ENCODE measurements around the gene GBX2. TPM values are rescaled to one million over a fixed set of nuclear protein-coding genes. Genes with fewer than 3 reads are reported as not detected.
"Not testable (repeated sequence)": the region's sequence is repeated elsewhere in the genome, so short reads cannot be mapped to it uniquely, and the experiment has no call there.

The GBX2 gene
- total RNA-seq, 1 donor from 2014 or later = 0.84 TPM

- peaks cover 23% of the 10 kb centered on the region for H3K27me3 ChIP-seq (ENCODE audit: control insufficient read depth, insufficient read depth, low read length)
- H3K4me3 ChIP-seq (ENCODE audit: low read depth, low read length) = no peak overlapping the region
- no peak for DNase-seq (ENCODE audit: low read depth)
- TF ChIP-seq CTCF (IDR thresholded peaks at IDR 0.05; ENCODE audit: insufficient read depth, low read length, poor library complexity, severe bottlenecking) = no peak
- H3K36me3 ChIP-seq (ENCODE audit: control insufficient read depth, insufficient read depth, low read length) = no peaks in the 10 kb centered on the region
Measured at GRCh38 chr2:236155406-236155805, 12.8 kb downstream of the GBX2 start.

DNA sequence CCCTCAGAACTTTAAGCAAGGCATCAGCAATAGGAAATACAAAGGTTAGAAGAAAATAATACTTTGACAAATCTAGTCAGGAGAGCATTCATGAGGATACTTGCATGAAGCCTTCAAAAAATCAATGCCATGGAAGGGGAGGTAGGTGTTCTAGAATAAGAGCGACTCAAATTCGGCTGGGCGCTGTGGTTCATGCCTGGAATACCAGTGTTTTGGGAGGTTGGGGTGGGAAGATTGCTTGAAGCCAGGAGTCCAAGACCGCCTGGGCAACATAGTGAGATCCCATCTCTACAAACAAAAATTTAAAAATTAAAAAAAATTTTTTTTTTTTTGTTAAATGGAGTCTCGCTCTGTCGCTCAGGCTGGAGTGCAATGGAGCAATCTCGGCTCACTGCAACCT, 21.8 kb downstream of the GBX2 start:
- no peaks in the 10 kb centered on the region for H3K36me3 ChIP-seq (ENCODE audit: control insufficient read depth, insufficient read depth, low read length)
- TF ChIP-seq CTCF (IDR thresholded peaks at IDR 0.05; ENCODE audit: insufficient read depth, low read length, poor library complexity, severe bottlenecking) = no peak
- no peak for DNase-seq (ENCODE audit: low read depth)
- H3K27me3 ChIP-seq (ENCODE audit: control insufficient read depth, insufficient read depth, low read length) = peaks cover 6% of the 10 kb centered on the region
- no peak overlapping the region for H3K4me3 ChIP-seq (ENCODE audit: low read depth, low read length)

GRCh38 chr2:236143811-236144210, 24.4 kb downstream of the GBX2 start:
- DNase-seq (ENCODE audit: low read depth) = no peak
- Histone ChIP-seq H3K36me3 (ENCODE audit: control insufficient read depth, insufficient read depth, low read length) (no peaks in the 10 kb centered on the region), H3K27me3 (ENCODE audit: control insufficient read depth, insufficient read depth, low read length) (peaks cover 7% of the 10 kb centered on the region), H3K4me3 (ENCODE audit: low read depth, low read length) (no peak overlapping the region)
- no peak for TF ChIP-seq CTCF (IDR thresholded peaks at IDR 0.05; ENCODE audit: insufficient read depth, low read length, poor library complexity, severe bottlenecking)

GRCh38 chr2:236141616-236142015, 26.6 kb downstream of the GBX2 start:
- not testable (repeated sequence) for H3K36me3 ChIP-seq (ENCODE audit: control insufficient read depth, insufficient read depth, low read length); H3K27me3 ChIP-seq (ENCODE audit: control insufficient read depth, insufficient read depth, low read length); DNase-seq (ENCODE audit: low read depth); H3K4me3 ChIP-seq (ENCODE audit: low read depth, low read length)

DNA sequence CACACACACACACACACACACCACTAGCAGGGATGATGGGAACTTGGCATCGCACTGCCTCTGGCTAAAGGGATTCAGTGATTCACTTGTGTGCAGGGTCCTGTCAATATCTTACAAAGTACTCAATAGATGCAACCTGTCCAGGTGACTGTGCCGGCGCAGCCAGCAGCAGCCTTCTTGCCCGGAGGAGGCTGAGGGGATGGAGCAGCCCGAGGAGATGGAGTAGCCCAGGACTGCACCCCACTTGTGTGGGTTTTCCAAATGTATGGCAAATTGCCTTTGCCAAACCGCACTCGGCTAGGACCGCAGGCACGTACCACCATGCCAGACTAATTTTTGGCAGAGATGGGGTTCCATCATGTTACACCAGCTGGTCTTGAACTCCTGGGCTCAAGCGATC, 31.1 kb downstream of the GBX2 start:
- no peak for DNase-seq (ENCODE audit: low read depth)
- Histone ChIP-seq H3K4me3 (ENCODE audit: low read depth, low read length) (no peak overlapping the region), H3K36me3 (ENCODE audit: control insufficient read depth, insufficient read depth, low read length) (no peaks in the 10 kb centered on the region), H3K27me3 (ENCODE audit: control insufficient read depth, insufficient read depth, low read length) (peaks cover 2% of the 10 kb centered on the region)
- no peak for TF ChIP-seq CTCF (IDR thresholded peaks at IDR 0.05; ENCODE audit: insufficient read depth, low read length, poor library complexity, severe bottlenecking)

DNA sequence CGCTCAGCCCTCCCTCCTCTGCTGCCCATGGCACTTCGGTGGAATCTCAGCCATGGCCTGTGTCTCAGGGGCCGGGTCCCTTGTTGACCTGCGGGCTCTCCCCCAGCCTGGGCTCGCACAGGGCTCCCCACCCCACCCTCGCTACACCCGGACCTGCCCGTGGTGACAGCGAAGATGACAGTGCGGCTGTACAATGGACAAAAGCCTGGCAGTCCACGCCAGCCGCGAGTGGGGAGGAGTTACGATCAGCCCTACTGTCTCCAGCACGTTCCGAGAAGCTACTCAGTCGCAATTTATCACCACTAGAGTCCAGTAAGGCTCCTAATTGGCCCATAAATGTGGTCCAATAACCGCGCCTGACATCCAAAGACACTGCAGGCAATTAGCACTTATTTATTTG, 31.6 kb downstream of the GBX2 start:
- Histone ChIP-seq H3K27me3 (ENCODE audit: control insufficient read depth, insufficient read depth, low read length) (peaks cover 2% of the 10 kb centered on the region), H3K36me3 (ENCODE audit: control insufficient read depth, insufficient read depth, low read length) (no peaks in the 10 kb centered on the region), H3K4me3 (ENCODE audit: low read depth, low read length) (no peak overlapping the region)
- DNase-seq (ENCODE audit: low read depth) = no peak
- TF ChIP-seq CTCF (IDR thresholded peaks at IDR 0.05; ENCODE audit: insufficient read depth, low read length, poor library complexity, severe bottlenecking) = no peak

Measured in kidney epithelial cell (primary cell).